Epithelial cell of proximal tubule (primary cell): Measurements from ENCODE around the gene MTMR3. TPM values are rescaled to one million over a fixed set of nuclear protein-coding genes. Genes with fewer than 3 reads are reported as not detected.
"Not testable (repeated sequence)": the region's sequence is repeated elsewhere in the genome, so short reads cannot be mapped to it uniquely, and the experiment has no call there.

Experiments used
- DNase-seq: peaks from one replicate; pipeline ENCODE4 v3.0.0-alpha.2; 2011; ENCODE audit warnings: low read depth
- H3K4me3 ChIP-seq: 2 replicates; pipeline ENCODE4 v1.5.1; 2011; ENCODE audit warnings: low read depth, mild to moderate bottlenecking, low read length
- CTCF ChIP-seq: conservative IDR thresholded peaks from 2 replicates; pipeline ENCODE4 v1.5.1; 2012; ENCODE audit warnings: low read depth, mild to moderate bottlenecking, low read length
- total RNA-seq: library from RNA; depleted of rRNA; stranded (reverse); fragments of >200 nt; gene quantifications from 2 replicates; pipeline ENCODE4 v1.2.3, GENCODE V29; 2015

Gene MTMR3
- total RNA-seq, 1 donor from 2014 or later: 36.4 TPM

- no peak overlapping the region for H3K4me3 ChIP-seq
- no peak for DNase-seq
- TF ChIP-seq CTCF: no peak
Observed at GRCh38 chr22:30054067-30054763, 171.2 kb downstream of the MTMR3 start.

GRCh38 chr22:30054764-30055069, 171.7 kb downstream of the MTMR3 start:
- no peak for TF ChIP-seq CTCF
- no peak for DNase-seq
- no peak overlapping the region for H3K4me3 ChIP-seq

GRCh38 chr22:30056015-30056414, 173.0 kb downstream of the MTMR3 start:
- TF ChIP-seq CTCF: no peak

GRCh38 chr22:30057375-30057774, 174.4 kb downstream of the MTMR3 start:
- no peak for TF ChIP-seq CTCF
- H3K4me3 ChIP-seq: no peak overlapping the region
- DNase-seq: no peak

More at GRCh38 chr22:30056015-30056414, 173.0 kb downstream of the MTMR3 start:
- no peak overlapping the region for H3K4me3 ChIP-seq
- DNase-seq: no peak

GRCh38 chr22:30059346-30060020, 176.5 kb downstream of the MTMR3 start:
- H3K4me3 ChIP-seq, DNase-seq: not testable (repeated sequence)

GRCh38 chr22:30061094-30061493, 178.1 kb downstream of the MTMR3 start:
- not testable (repeated sequence) for H3K4me3 ChIP-seq, DNase-seq

- no peak for TF ChIP-seq CTCF
- DNase-seq: no peak
- H3K4me3 ChIP-seq: no peak overlapping the region
Observed at GRCh38 chr22:30062259-30062658, 179.3 kb downstream of the MTMR3 start.

- no peak for TF ChIP-seq CTCF
- DNase-seq: no peak
- H3K4me3 ChIP-seq: no peak overlapping the region
Observed at GRCh38 chr22:30062950-30063349, 180.0 kb downstream of the MTMR3 start.
